WTC11 (cell line): ENCODE results near the gene MRPL20. TPM values are rescaled to one million over a fixed set of nuclear protein-coding genes. Genes with fewer than 3 reads are reported as not detected.

Source experiments
- ATAC-seq: fragments of 200-7000 bp; cut with Tn5 transposase; 2 replicates; pipeline ENCODE4 v1.10.0; 2021; ENCODE audit warnings: mild to moderate bottlenecking, moderate library complexity
- CTCF ChIA-PET: fragments of 300-600 bp; sonication (Branson Sonifier 250); formaldehyde crosslinking; loops from one replicate; lab custom pipeline; 2021; ENCODE audit warnings: antibody characterized with exemption; lab: Charles Lee
- POLR2A ChIA-PET: fragments of 350-600 bp; sonication (Branson Sonifier 250); formaldehyde crosslinking; loops from one replicate; lab custom pipeline; 2021; ENCODE audit warnings: antibody characterized with exemption; lab: Charles Lee
- DNase-seq: peaks from one replicate; pipeline ENCODE4 v3.0.0; 2021; ENCODE audit warnings: low spot score
- H3K27ac Mint-ChIP-seq: 2 replicates; pipeline ENCODE4 v1.8.0; 2021; ENCODE audit warnings: mixed read lengths
- H3K27me3 Mint-ChIP-seq: 2 replicates; pipeline ENCODE4 v1.8.0; 2021; ENCODE audit warnings: low read depth, mild to moderate bottlenecking, moderate library complexity, mixed read lengths
- H3K36me3 Mint-ChIP-seq: 2 replicates; pipeline ENCODE4 v1.8.0; 2021; ENCODE audit warnings: mixed read lengths
- H3K4me1 Mint-ChIP-seq: 2 replicates; pipeline ENCODE4 v1.8.0; 2022; ENCODE audit warnings: mixed read lengths
- H3K4me3 Mint-ChIP-seq: 2 replicates; pipeline ENCODE4 v1.8.0; 2021; ENCODE audit warnings: mild to moderate bottlenecking, moderate library complexity, mixed read lengths
- H3K9me3 Mint-ChIP-seq: 2 replicates; pipeline ENCODE4 v1.8.0; 2021; ENCODE audit warnings: mixed read lengths
- ATF2 ChIP-seq: sonication (generic); formaldehyde crosslinking; IDR thresholded peaks from 2 replicates; pipeline ENCODE4 v1.8.1; 2022; ENCODE audit warnings: low read depth, missing genetic modification reagents, borderline replicate concordance
- CREM ChIP-seq: sonication (generic); formaldehyde crosslinking; IDR thresholded peaks from 2 replicates; pipeline ENCODE4 v1.8.1; 2022; ENCODE audit warnings: mild to moderate bottlenecking, missing genetic modification reagents, moderate library complexity
- EMX1 ChIP-seq: fragments of 250-450 bp; sonication (Bioruptor Pico); IDR thresholded peaks from 2 replicates; pipeline ENCODE4 v1.8.0; 2021; ENCODE audit warnings: mild to moderate bottlenecking
- FOXJ3 ChIP-seq: sonication (generic); formaldehyde crosslinking; IDR thresholded peaks from 2 replicates; pipeline ENCODE4 v1.9.0; 2021; ENCODE audit warnings: missing genetic modification reagents, mild to moderate bottlenecking, borderline replicate concordance
- FOXP1 ChIP-seq: sonication (generic); formaldehyde crosslinking; IDR thresholded peaks from 2 replicates; pipeline ENCODE4 v1.8.0; 2022; ENCODE audit warnings: missing genetic modification reagents, mild to moderate bottlenecking, moderate library complexity, borderline replicate concordance
- FOXP4 ChIP-seq: sonication (generic); formaldehyde crosslinking; IDR thresholded peaks from 2 replicates; pipeline ENCODE4 v1.8.0; 2022; ENCODE audit warnings: mild to moderate bottlenecking, missing genetic modification reagents
- GABPB1 ChIP-seq: sonication (generic); formaldehyde crosslinking; IDR thresholded peaks from 2 replicates; pipeline ENCODE4 v1.8.1; 2023; ENCODE audit warnings: mild to moderate bottlenecking, missing genetic modification reagents
- GRHL2 ChIP-seq: fragments of 250-450 bp; sonication (Bioruptor Pico); IDR thresholded peaks from 2 replicates; pipeline ENCODE4 v1.8.0; 2022; ENCODE audit warnings: mild to moderate bottlenecking, moderate library complexity; ENCODE audit not compliant: insufficient replicate concordance, severe bottlenecking
- JUN ChIP-seq: sonication (generic); formaldehyde crosslinking; IDR thresholded peaks from 2 replicates; pipeline ENCODE4 v1.8.0; 2023; ENCODE audit warnings: mild to moderate bottlenecking, missing genetic modification reagents
- KAT7 ChIP-seq: sonication (generic); formaldehyde crosslinking; IDR thresholded peaks from 2 replicates; pipeline ENCODE4 v1.8.1; 2023; ENCODE audit warnings: missing genetic modification reagents, mild to moderate bottlenecking, borderline replicate concordance
- PRRX2 ChIP-seq: fragments of 250-450 bp; sonication (Bioruptor Pico); IDR thresholded peaks from 2 replicates; pipeline ENCODE4 v1.8.0; 2021; ENCODE audit warnings: mild to moderate bottlenecking
- RELA ChIP-seq: sonication (generic); formaldehyde crosslinking; IDR thresholded peaks from 2 replicates; pipeline ENCODE4 v1.8.1; 2022; ENCODE audit warnings: missing genetic modification reagents, mild to moderate bottlenecking, borderline replicate concordance
- RORB ChIP-seq: fragments of 250-450 bp; sonication (Bioruptor Pico); IDR thresholded peaks from 2 replicates; pipeline ENCODE4 v1.9.0; 2021; ENCODE audit warnings: mild to moderate bottlenecking
- TCF7 ChIP-seq: sonication (generic); formaldehyde crosslinking; IDR thresholded peaks from 2 replicates; pipeline ENCODE4 v1.8.0; 2022; ENCODE audit warnings: mild to moderate bottlenecking, low read depth, missing genetic modification reagents, moderate library complexity
- TEAD1 ChIP-seq: sonication (generic); formaldehyde crosslinking; IDR thresholded peaks from 2 replicates; pipeline ENCODE4 v1.8.0; 2022; ENCODE audit warnings: mild to moderate bottlenecking, missing genetic modification reagents
- ZNF317 ChIP-seq: sonication (generic); formaldehyde crosslinking; IDR thresholded peaks from 2 replicates; pipeline ENCODE4 v1.8.1; 2023; ENCODE audit warnings: low read depth, mild to moderate bottlenecking, moderate library complexity, missing genetic modification reagents, borderline replicate concordance
- total RNA-seq: library from RNA; stranded (reverse); gene quantifications from 3 replicates; pipeline ENCODE4 v1.2.3, GENCODE V29; 2021
- TF ChIP-seq, protein P1 (sequence below): fragments of 250-450 bp; sonication (Bioruptor Pico); IDR thresholded peaks from 2 replicates; pipeline ENCODE4 v1.9.0; 2021; ENCODE audit warnings: mild to moderate bottlenecking
- TF ChIP-seq, protein P2 (sequence below): fragments of 250-450 bp; sonication (Bioruptor Pico); IDR thresholded peaks from 2 replicates; pipeline ENCODE4 v1.9.0; 2021; ENCODE audit warnings: mild to moderate bottlenecking
- TF ChIP-seq, protein P3 (sequence below): sonication (generic); formaldehyde crosslinking; IDR thresholded peaks from 2 replicates; pipeline ENCODE4 v1.8.1; 2023; ENCODE audit warnings: mild to moderate bottlenecking, missing genetic modification reagents, moderate library complexity
- TF ChIP-seq, protein P4 (sequence below): fragments of 250-450 bp; sonication (Bioruptor Pico); IDR thresholded peaks from 2 replicates; pipeline ENCODE4 v1.9.0; 2021; ENCODE audit warnings: moderate library complexity, mild to moderate bottlenecking, inconsistent platforms, borderline replicate concordance

MRPL20 gene
- total RNA-seq, 1 experiment from 2014 or later, result 156 TPM

DNA sequence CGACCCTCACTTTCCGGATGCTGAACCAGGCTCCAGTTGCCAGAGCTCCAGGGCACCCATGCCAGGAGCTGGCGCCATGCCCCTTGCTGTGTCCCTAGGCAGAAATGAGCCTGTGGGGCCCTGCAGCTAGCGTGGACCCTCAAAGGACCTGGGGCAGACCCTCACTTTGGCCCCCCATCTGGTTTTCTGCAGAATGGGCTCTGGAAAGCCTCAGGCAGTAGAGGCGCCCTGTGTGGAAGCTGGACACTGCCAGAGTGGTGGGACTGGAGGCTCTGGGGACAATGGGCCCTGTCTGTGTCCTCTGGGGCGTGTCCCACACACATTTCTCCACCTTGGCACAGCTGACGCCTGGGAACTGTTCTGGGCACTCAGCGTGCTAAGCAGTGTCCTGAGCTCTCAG, 25.8 kb downstream of the MRPL20 start (continued):
- TF ChIP-seq, protein P1, sequence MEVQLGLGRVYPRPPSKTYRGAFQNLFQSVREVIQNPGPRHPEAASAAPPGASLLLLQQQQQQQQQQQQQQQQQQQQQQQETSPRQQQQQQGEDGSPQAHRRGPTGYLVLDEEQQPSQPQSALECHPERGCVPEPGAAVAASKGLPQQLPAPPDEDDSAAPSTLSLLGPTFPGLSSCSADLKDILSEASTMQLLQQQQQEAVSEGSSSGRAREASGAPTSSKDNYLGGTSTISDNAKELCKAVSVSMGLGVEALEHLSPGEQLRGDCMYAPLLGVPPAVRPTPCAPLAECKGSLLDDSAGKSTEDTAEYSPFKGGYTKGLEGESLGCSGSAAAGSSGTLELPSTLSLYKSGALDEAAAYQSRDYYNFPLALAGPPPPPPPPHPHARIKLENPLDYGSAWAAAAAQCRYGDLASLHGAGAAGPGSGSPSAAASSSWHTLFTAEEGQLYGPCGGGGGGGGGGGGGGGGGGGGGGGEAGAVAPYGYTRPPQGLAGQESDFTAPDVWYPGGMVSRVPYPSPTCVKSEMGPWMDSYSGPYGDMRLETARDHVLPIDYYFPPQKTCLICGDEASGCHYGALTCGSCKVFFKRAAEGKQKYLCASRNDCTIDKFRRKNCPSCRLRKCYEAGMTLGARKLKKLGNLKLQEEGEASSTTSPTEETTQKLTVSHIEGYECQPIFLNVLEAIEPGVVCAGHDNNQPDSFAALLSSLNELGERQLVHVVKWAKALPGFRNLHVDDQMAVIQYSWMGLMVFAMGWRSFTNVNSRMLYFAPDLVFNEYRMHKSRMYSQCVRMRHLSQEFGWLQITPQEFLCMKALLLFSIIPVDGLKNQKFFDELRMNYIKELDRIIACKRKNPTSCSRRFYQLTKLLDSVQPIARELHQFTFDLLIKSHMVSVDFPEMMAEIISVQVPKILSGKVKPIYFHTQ, result no peak
- TF ChIP-seq, protein P2, sequence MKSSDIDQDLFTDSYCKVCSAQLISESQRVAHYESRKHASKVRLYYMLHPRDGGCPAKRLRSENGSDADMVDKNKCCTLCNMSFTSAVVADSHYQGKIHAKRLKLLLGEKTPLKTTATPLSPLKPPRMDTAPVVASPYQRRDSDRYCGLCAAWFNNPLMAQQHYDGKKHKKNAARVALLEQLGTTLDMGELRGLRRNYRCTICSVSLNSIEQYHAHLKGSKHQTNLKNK (CRISPR knock-in tag), result no peak
- TF ChIP-seq TEAD1 (CRISPR knock-in tag) (no peak), RORB (CRISPR knock-in tag) (no peak), FOXJ3 (CRISPR knock-in tag) (no peak)

- Mint-ChIP-seq H3K9me3 (no peaks in the 10 kb centered on the region), H3K27ac (no peak overlapping the region), H3K36me3 (peaks cover 10% of the 10 kb centered on the region), H3K4me3 (no peak overlapping the region), H3K4me1 (no peaks in the 10 kb centered on the region), H3K27me3 (no peaks in the 10 kb centered on the region)
- DNase-seq, result no peak
- TF ChIP-seq, protein P3, sequence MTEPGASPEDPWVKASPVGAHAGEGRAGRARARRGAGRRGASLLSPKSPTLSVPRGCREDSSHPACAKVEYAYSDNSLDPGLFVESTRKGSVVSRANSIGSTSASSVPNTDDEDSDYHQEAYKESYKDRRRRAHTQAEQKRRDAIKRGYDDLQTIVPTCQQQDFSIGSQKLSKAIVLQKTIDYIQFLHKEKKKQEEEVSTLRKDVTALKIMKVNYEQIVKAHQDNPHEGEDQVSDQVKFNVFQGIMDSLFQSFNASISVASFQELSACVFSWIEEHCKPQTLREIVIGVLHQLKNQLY, result no peak
- no peak for TF ChIP-seq GRHL2 (CRISPR knock-in tag)
- no peak for TF ChIP-seq ATF2 (CRISPR knock-in tag)
- TF ChIP-seq CREM (CRISPR knock-in tag), result no peak
- no peak for TF ChIP-seq KAT7 (CRISPR knock-in tag)
- TF ChIP-seq PRRX2 (CRISPR knock-in tag), result no peak
- TF ChIP-seq RELA (CRISPR knock-in tag), result no peak
- no peak for TF ChIP-seq ZNF317
- no peak for TF ChIP-seq JUN
- TF ChIP-seq RORB (CRISPR knock-in tag), result no peak
- TF ChIP-seq FOXP4 (CRISPR knock-in tag), result no peak
- TF ChIP-seq EMX1 (CRISPR knock-in tag), result no peak
- no peak for TF ChIP-seq TCF7 (CRISPR knock-in tag)
- no peak for TF ChIP-seq FOXP1
- no peak for TF ChIP-seq GABPB1 (CRISPR knock-in tag)
- TF ChIP-seq, protein P4, sequence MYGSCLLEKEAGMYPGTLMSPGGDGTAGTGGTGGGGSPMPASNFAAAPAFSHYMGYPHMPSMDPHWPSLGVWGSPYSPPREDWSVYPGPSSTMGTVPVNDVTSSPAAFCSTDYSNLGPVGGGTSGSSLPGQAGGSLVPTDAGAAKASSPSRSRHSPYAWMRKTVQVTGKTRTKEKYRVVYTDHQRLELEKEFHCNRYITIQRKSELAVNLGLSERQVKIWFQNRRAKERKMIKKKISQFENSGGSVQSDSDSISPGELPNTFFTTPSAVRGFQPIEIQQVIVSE, result no peak
- ChIA-PET CTCF (no interaction called here), POLR2A (no interaction called here)
- ATAC-seq, result no peak
These were observed 26.2 kb downstream of the MRPL20 start for GRCh38 chr1:1380860-1381259.
